Activated CD4-positive, alpha-beta T cell treated with anti-CD3 and anti-CD28 coated beads for 36 hours (primary cell): ENCODE measurements around the gene KLHDC4. TPM values are rescaled to one million over a fixed set of nuclear protein-coding genes. Genes with fewer than 3 reads are reported as not detected.
"Not testable (repeated sequence)": the region's sequence is repeated elsewhere in the genome, so short reads cannot be mapped to it uniquely, and the experiment has no call there.

Source experiments
- ATAC-seq: fragments of 200-7000 bp; cut with Tn5 transposase; one replicate; pipeline ENCODE4 v1.10.0; 2021; ENCODE audit warnings: mild to moderate bottlenecking, moderate library complexity
- CTCF ChIA-PET: fragments of 350-600 bp; sonication (Branson Sonifier 250); formaldehyde crosslinking; loops from one replicate; lab custom pipeline; 2021; ENCODE audit warnings: antibody characterized with exemption; lab: Charles Lee
- POLR2A ChIA-PET: fragments of 350-600 bp; sonication (Branson Sonifier 250); formaldehyde crosslinking; loops from one replicate; lab custom pipeline; 2021; ENCODE audit warnings: antibody characterized with exemption, inconsistent platforms; lab: Charles Lee
- DNase-seq: peaks from one replicate; pipeline ENCODE4 v3.0.0-alpha.2; 2020
- H3K27ac Mint-ChIP-seq: one replicate; pipeline ENCODE4 v1.8.0; 2021; ENCODE audit warnings: mixed read lengths
- H3K27me3 Mint-ChIP-seq: one replicate; pipeline ENCODE4 v1.8.0; 2021; ENCODE audit warnings: mixed read lengths
- H3K36me3 Mint-ChIP-seq: one replicate; pipeline ENCODE4 v1.8.0; 2021; ENCODE audit warnings: low read depth, mixed read lengths
- H3K4me1 Mint-ChIP-seq: one replicate; pipeline ENCODE4 v1.8.0; 2021; ENCODE audit warnings: mixed read lengths
- H3K4me3 Mint-ChIP-seq: one replicate; pipeline ENCODE4 v1.8.0; 2021; ENCODE audit warnings: mild to moderate bottlenecking, moderate library complexity, mixed read lengths
- H3K9me3 Mint-ChIP-seq: one replicate; pipeline ENCODE4 v1.8.0; 2021; ENCODE audit warnings: low read depth, mixed read lengths
- intact Hi-C, 2 experiments: fragments of 100-400 bp; cut with DNase I in 1 of 2; cut with micrococcal nuclease in 1 of 2; formaldehyde crosslinking; loops; one replicate each; pipeline versions ENCODE4 v1.14.2 to v1.15.1; 2022 to 2024; cut with DNase I, micrococcal nuclease
- total RNA-seq, 2 experiments: library from RNA; stranded (reverse); gene quantifications; one replicate each; pipeline ENCODE4 v1.2.3, GENCODE V29; 2021

The KLHDC4 gene
- total RNA-seq, 2 experiments from 2014 or later, result 67.0 to 77.3 TPM

DNA sequence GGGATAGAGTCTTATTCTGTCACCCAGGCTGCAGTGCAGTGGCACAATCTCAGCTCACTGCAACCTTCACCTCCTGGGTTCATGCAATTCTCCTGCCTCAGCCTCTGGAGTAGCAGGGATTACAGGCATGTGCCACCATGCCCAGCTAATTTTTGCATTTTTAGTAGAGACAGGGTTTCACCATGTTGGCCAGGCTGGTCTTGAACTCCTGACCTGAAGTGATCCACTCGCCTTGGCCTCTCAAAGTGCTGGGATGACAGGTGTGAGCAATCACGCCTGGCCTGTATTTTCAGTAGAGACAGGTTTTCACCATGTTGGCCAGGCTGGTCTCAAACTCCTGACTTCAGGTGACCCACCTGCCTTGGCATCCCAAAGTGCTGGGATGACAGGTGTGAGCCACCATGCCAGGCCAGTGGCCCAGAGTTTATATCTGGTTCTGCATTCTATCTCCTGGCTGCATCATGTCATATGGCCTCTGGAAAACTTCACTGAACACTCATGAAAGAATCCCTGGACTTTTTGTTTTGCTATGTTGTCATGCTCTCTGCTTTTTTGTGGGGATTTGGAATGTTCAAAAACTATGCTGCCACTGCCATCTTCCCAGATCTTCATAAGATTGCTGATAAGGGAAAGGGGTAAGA is 21.8 kb upstream of the KLHDC4 start:
- ATAC-seq, H3K27ac Mint-ChIP-seq, H3K9me3 Mint-ChIP-seq, H3K27me3 Mint-ChIP-seq, H3K4me1 Mint-ChIP-seq, H3K36me3 Mint-ChIP-seq, POLR2A ChIA-PET, DNase-seq, CTCF ChIA-PET, H3K4me3 Mint-ChIP-seq: not testable (repeated sequence)
- intact Hi-C loops, result loop anchor here in 1 of 2 experiments (2.0 kb wide), 1 partner anchor 13 kb away; no protein-coding TSS in a partner anchor

DNA sequence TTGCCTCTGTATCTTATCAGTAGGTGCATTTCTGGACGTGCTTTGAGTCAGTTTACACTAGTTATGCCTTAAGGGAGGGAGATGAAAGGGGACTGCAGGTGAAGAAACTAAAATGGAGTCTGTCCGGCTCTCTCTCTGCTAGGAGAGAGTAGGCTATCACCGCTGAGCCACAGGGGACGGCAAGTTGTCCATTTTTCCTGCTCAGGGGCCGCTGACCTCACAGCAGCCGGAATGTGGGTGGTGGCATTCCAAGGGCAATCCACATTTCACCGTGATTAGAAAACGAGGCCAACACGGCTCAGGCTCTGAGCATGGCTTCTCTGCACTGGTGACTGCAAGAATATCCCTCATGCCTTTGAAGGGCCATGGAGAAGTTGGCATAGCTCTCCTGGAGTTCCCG is 19.0 kb upstream of the KLHDC4 start:
- peaks cover 20% of the 10 kb centered on the region for H3K4me1 Mint-ChIP-seq
- POLR2A ChIA-PET, result no interaction called here

DNA sequence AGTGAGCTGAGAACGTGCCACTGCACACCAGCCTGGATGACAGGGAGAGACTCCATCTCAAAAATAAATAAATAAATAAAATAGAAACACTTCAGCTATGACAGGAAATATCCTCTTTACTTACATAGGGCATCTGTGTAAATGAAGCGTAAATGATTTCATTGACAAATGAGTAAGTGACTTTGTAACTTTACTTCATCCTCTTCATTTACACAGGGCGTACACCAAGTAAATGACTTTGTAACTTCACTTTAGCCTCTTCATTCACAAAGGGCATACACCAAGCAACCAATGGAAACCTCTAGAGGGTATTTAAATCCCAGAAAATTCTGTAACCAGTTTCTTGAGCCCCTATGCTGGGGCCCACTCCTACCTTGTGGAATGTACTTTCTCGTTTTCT is 16.2 kb upstream of the KLHDC4 start:
- intact Hi-C loops, result loop anchor here in 1 of 2 experiments (5.0 kb wide), 1 partner anchor 40 kb away; no protein-coding TSS in a partner anchor
- CTCF ChIA-PET, result interaction anchor here (1.3 to 4.1 kb wide), 5 partner anchors 13 to 128 kb away, joined by 4 to 86 read pairs (median 33); partner anchors contain the start of gene SLC7A5
- POLR2A ChIA-PET, result interaction anchor here (0.6 kb wide), 1 partner anchor 78 kb away, joined by 6 read pairs; no protein-coding TSS in a partner anchor
- peaks cover 46% of the 10 kb centered on the region for H3K4me1 Mint-ChIP-seq
- ATAC-seq (no peak), DNase-seq (no peak)
- no peak overlapping the region for H3K27ac Mint-ChIP-seq
- H3K4me3 Mint-ChIP-seq, result no peak overlapping the region
- H3K27me3 Mint-ChIP-seq, result no peaks in the 10 kb centered on the region
- peaks cover 2% of the 10 kb centered on the region for H3K9me3 Mint-ChIP-seq
- peaks cover 1% of the 10 kb centered on the region for H3K36me3 Mint-ChIP-seq

More for the DNA sequence above, 19.0 kb upstream of the KLHDC4 start:
- Mint-ChIP-seq H3K27ac (no peak overlapping the region), H3K9me3 (peaks cover 2% of the 10 kb centered on the region), H3K36me3 (no peaks in the 10 kb centered on the region), H3K4me3 (no peak overlapping the region), H3K27me3 (no peaks in the 10 kb centered on the region)
- DNase-seq (no peak), ATAC-seq (no peak)
- intact Hi-C loops, result loop anchor here in 1 of 2 experiments (5.0 kb wide), 1 partner anchor 37 kb away; no protein-coding TSS in a partner anchor
- CTCF ChIA-PET, result no interaction called here

DNA sequence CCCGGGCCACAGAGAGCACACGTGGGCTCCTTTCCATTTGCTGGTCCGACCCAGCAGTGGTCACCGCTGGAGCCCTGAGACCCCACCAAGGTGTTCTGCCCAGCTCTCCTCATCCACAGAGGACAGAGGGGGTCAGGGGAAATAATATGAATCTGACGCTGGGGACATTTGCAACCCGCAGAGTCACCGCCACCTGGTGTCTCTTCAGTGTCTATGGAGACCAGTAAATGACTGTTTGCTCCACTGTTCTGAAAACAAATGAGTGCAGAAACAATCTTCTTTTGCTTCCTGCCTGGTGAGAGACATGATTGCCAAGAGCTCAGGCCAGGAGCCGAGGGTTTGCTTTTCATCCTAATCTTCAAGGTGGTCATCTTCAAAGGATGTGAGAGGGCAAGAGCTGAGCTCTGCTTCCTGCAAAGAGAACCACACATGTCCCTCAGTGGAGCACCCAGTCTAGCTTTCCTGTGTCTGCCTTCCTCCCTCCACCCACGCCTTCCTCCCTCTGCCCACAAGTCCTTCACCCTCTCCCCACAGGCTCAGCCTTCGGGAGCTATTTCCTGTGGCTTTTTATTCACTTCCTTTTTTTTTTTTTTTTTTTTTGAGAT is 14.7 kb upstream of the KLHDC4 start:
- peaks cover 54% of the 10 kb centered on the region for H3K4me1 Mint-ChIP-seq
- peak; percentile 19 for ATAC-seq
- intact Hi-C loops, result loop anchor here in 1 of 2 experiments (5.0 kb wide), 1 partner anchor 42 kb away; no protein-coding TSS in a partner anchor
- peak; percentile 83 for DNase-seq
- H3K4me3 Mint-ChIP-seq, result peak overlapping the region; percentile 54
- peaks cover 3% of the 10 kb centered on the region for H3K36me3 Mint-ChIP-seq
- ChIA-PET POLR2A (interaction anchor here (0.7 to 1.7 kb wide), 4 partner anchors 27 to 171 kb away, joined by 3 to 7 read pairs (median 6); partner anchors contain the start of genes BANP and SLC7A5), CTCF (interaction anchor here (0.5 to 4.1 kb wide), 16 partner anchors 10 to 170 kb away, joined by 3 to 86 read pairs (median 5); partner anchors contain the start of genes BANP and SLC7A5)
- peaks cover 2% of the 10 kb centered on the region for H3K9me3 Mint-ChIP-seq
- no peaks in the 10 kb centered on the region for H3K27me3 Mint-ChIP-seq
- peak overlapping the region; percentile 99 for H3K27ac Mint-ChIP-seq

DNA sequence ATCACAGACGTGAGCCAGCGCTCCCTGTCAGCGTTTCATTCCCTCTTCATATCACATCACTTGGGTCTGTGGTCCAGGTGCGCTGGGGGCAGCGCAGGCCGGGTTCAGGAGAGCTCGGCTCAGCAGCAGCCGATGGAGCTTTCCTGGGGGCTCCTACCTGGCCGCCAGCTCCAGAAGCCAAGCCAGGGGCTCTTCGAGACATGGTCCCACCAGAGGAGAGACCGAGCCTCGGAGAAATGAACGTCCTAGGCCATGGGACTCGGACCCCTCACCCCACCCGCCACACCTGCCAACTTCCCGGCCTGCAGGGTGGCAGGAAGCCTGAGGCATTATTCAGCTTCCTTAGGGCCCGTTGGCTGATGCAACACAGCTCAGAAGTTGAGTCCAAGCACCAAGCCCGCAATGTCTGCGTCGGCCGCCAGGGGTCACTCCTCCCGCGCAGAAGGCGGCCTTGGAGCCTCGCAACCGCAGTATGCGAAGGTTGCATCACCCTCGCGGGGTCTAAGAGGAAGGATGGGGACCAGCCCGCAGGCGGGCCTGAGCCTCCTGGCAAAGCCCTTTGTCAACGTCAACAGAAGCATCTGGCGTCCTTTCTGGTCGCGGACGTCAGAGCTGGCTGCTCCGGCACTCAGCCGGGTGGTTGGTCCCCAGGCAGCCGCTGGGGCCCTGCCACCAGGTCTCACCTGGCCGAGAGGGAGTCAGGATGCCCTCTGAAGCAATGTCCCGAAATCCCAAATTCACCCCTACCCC is 13.2 kb upstream of the KLHDC4 start:
- Mint-ChIP-seq H3K36me3 (peaks cover 3% of the 10 kb centered on the region), H3K27me3 (no peaks in the 10 kb centered on the region), H3K27ac (peak overlapping the region; percentile 99), H3K4me1 (peaks cover 54% of the 10 kb centered on the region), H3K9me3 (peaks cover 2% of the 10 kb centered on the region), H3K4me3 (peak overlapping the region; percentile 82)
- intact Hi-C loops, result loop anchor here (1.0 to 10.0 kb wide), 12 partner anchors 27 to 658 kb away; partner anchors contain the start of genes BANP (in 1 of the 2) and ZCCHC14 (in 1 of the 2)
- CTCF ChIA-PET, result interaction anchor here (0.5 to 4.1 kb wide), 52 partner anchors 10 to 1784 kb away, joined by 3 to 86 read pairs (median 5); partner anchors contain the start of genes BANP, KLHDC4 and SLC7A5
- POLR2A ChIA-PET, result interaction anchor here (0.7 to 1.7 kb wide), 17 partner anchors 13 to 172 kb away, joined by 3 to 13 read pairs (median 5); partner anchors contain the start of genes BANP, KLHDC4 and SLC7A5
- ATAC-seq, result peak; percentile 70
- peak; percentile 98 for DNase-seq

DNA sequence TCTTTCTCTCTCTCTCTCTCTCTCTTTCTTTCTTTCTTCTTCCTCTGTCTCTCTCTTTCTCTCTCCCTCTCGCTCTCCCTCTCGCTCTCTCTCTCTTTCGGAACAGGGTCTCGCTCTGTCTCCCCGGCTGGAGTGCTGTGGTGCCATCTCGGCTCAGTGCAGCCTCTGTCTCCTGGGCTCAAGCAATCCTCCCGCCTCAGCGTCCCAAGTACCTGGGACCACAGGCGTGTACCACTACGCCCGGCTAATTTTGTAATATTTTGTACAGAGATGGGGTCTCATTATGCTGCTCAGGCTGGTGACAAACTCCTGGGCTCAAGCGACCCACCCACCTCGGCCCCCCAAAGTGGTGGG is 12.7 kb upstream of the KLHDC4 start:
- Mint-ChIP-seq H3K36me3 (peaks cover 3% of the 10 kb centered on the region), H3K27ac (peak overlapping the region; percentile 99), H3K4me1 (peaks cover 54% of the 10 kb centered on the region), H3K27me3 (no peaks in the 10 kb centered on the region), H3K9me3 (peaks cover 2% of the 10 kb centered on the region), H3K4me3 (peak overlapping the region; percentile 82)
- intact Hi-C loops, result loop anchor here (1.0 to 10.0 kb wide), 4 partner anchors 74 to 658 kb away; no protein-coding TSS in a partner anchor
- POLR2A ChIA-PET, result interaction anchor here (0.7 to 1.7 kb wide), 15 partner anchors 13 to 117 kb away, joined by 3 to 13 read pairs (median 5); partner anchors contain the start of genes KLHDC4 and SLC7A5
- CTCF ChIA-PET, result interaction anchor here (0.6 to 4.1 kb wide), 45 partner anchors 9 to 659 kb away, joined by 3 to 86 read pairs (median 5); partner anchors contain the start of genes BANP, KLHDC4 and SLC7A5
- DNase-seq, result peak; percentile 34
- no peak for ATAC-seq

DNA sequence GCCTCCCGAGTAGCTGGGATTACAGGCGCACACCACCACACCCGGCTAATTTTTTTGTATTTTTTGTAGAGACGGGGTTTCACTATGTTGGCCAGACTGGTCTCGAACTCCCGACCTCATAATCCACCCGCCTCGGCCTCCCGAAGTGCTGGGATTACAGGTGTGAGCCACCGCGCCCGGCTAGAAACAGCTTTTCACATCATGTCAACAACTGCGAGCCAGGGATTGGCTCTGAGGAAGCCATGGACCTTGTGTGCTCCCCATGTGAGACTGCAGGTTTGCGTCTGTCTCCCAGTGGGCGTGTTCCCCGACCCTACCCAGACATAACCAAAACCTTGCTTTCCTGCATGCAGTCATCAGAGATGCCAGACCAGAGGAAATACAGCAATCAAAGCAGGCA is 8.1 kb upstream of the KLHDC4 start:
- intact Hi-C loops, result loop anchor here in 1 of 2 experiments (10.0 kb wide), 1 partner anchor 661 kb away; no protein-coding TSS in a partner anchor
- Mint-ChIP-seq H3K36me3 (peaks cover 14% of the 10 kb centered on the region), H3K4me1 (peaks cover 27% of the 10 kb centered on the region)
- H3K27me3 Mint-ChIP-seq, ATAC-seq, H3K4me3 Mint-ChIP-seq, POLR2A ChIA-PET, H3K27ac Mint-ChIP-seq, H3K9me3 Mint-ChIP-seq, DNase-seq: not testable (repeated sequence)
- CTCF ChIA-PET, result interaction anchor here (0.5 to 0.8 kb wide), 2 partner anchors 98 to 165 kb away, joined by 3 read pairs; no protein-coding TSS in a partner anchor

DNA sequence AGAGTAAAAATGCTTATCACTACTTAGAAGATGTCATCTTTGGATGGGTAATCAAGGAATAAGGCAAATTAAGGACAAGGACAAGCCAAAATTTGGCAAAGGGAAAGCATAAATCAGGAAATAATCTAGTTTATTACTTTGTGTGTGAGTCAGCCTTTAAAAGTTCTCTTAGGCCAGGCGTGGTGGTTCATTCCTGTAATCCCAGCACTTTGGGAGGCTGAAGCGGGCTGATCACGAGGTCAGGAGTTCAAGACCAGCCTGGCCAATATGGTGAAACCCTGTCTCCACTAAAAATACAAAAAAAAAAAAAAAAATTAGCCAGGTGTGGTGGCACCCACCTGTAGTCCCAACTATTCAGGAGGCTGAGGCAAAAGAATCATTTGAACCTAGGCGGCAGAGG is 1.7 kb upstream of the KLHDC4 start:
- peak overlapping the region; percentile 33 for H3K27ac Mint-ChIP-seq
- ATAC-seq, CTCF ChIA-PET, H3K9me3 Mint-ChIP-seq, DNase-seq, H3K27me3 Mint-ChIP-seq: not testable (repeated sequence)
- intact Hi-C loops, result loop anchor here in 1 of 2 experiments (2.0 to 5.0 kb wide), 5 partner anchors 180 to 1213 kb away; partner anchors contain the start of genes MAP1LC3B, MTHFSD, ZCCHC14 and ZFPM1
- H3K4me3 Mint-ChIP-seq, result peak overlapping the region; percentile 100
- peaks cover 23% of the 10 kb centered on the region for H3K36me3 Mint-ChIP-seq
- POLR2A ChIA-PET, result interaction anchor here (3.0 kb wide), 1 partner anchor 12 kb away, joined by 13 read pairs; no protein-coding TSS in a partner anchor
- H3K4me1 Mint-ChIP-seq, result peaks cover 27% of the 10 kb centered on the region

DNA sequence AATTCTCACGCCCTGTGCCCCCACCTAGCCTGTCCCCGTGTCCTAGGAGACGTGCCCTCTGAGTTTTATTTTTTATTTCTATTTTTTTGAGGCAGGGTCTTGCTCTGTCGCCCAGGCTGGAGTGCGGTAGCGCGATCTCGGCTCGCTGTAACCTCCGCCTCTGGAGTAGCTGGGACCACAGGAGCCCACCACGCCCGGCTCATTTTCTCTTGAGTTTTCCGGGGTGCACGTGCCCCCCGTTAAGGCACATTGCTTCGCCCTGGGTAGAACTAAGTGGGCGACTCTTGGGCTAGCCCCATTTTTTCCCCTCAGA is 655 bp upstream of the KLHDC4 start:
- ATAC-seq (no peak), DNase-seq (no peak)
- ChIA-PET CTCF (interaction anchor here (1.1 kb wide), 1 partner anchor 12 kb away, joined by 5 read pairs; no protein-coding TSS in a partner anchor), POLR2A (interaction anchor here (0.5 to 3.0 kb wide), 3 partner anchors 13 to 898 kb away, joined by 3 to 13 read pairs (median 3); partner anchors contain the start of gene BANP)
- intact Hi-C loops, result loop anchor here in 1 of 2 experiments (1.0 to 5.0 kb wide), 8 partner anchors 53 to 1212 kb away; partner anchors contain the start of genes BANP, MAP1LC3B, MTHFSD and ZCCHC14
- H3K4me1 Mint-ChIP-seq, result peaks cover 34% of the 10 kb centered on the region
- no peaks in the 10 kb centered on the region for H3K9me3 Mint-ChIP-seq
- H3K27me3 Mint-ChIP-seq, result no peaks in the 10 kb centered on the region
- H3K36me3 Mint-ChIP-seq, result peaks cover 31% of the 10 kb centered on the region
- peak overlapping the region; percentile 100 for H3K4me3 Mint-ChIP-seq
- peak overlapping the region; percentile 99 for H3K27ac Mint-ChIP-seq

DNA sequence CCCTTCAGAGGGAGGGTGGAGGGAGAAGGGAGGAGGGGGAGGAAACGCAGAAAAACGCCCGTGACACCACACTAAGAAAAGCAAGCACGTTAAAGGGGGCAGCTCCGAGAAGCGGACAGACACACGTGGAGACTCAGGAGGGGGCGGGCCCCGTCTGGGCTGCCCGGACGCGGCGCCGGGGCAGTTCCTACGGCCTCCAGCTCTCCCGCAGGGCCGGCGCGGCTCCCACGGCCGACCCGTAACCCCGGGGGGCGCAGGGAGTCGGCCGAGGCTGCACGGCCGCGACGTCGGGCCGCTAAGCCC is 362 bp downstream of the KLHDC4 start:
- no peaks in the 10 kb centered on the region for H3K27me3 Mint-ChIP-seq
- CTCF ChIA-PET, result interaction anchor here (0.5 to 1.3 kb wide), 7 partner anchors 8 to 670 kb away, joined by 3 to 5 read pairs (median 3); no protein-coding TSS in a partner anchor

More for the DNA sequence above, 362 bp downstream of the KLHDC4 start:
- Mint-ChIP-seq H3K4me1 (peaks cover 35% of the 10 kb centered on the region), H3K4me3 (peak overlapping the region; percentile 100), H3K27ac (peak overlapping the region; percentile 82), H3K36me3 (peaks cover 41% of the 10 kb centered on the region), H3K9me3 (no peaks in the 10 kb centered on the region)
- peak; percentile 46 for ATAC-seq
- POLR2A ChIA-PET, result interaction anchor here (0.6 to 3.0 kb wide), 5 partner anchors 10 to 185 kb away, joined by 3 to 13 read pairs (median 3); partner anchors contain the start of gene BANP
- peak; percentile 55 for DNase-seq
- intact Hi-C loops, result loop anchor here (1.0 to 5.0 kb wide), 6 partner anchors 178 to 805 kb away; partner anchors contain the start of genes BANP (in 1 of the 2), MAP1LC3B (in 1 of the 2), ZC3H18 (in 1 of the 2) and ZCCHC14 (in 1 of the 2)
